SK-N-SH (cell line): ENCODE data around the gene PCDHB10. TPM values are rescaled to one million over a fixed set of nuclear protein-coding genes. Genes with fewer than 3 reads are reported as not detected.
"Not testable (repeated sequence)": the region's sequence is repeated elsewhere in the genome, so short reads cannot be mapped to it uniquely, and the experiment has no call there.

Experiments used
- CTCF ChIA-PET: fragments of 300-600, 350-600 bp; formaldehyde crosslinking; extraction: SDS; loops from one replicate; lab custom pipeline; 2021; lab: Yijun Ruan, JAX
- POLR2A ChIA-PET: fragments of 350-600 bp; sonication (Branson Sonifier 250); formaldehyde crosslinking; extraction: SDS; loops from one replicate; lab custom pipeline; 2020; ENCODE audit warnings: antibody characterized with exemption, inconsistent platforms; lab: Yijun Ruan, JAX
- DNase-seq: peaks from one replicate; pipeline ENCODE4 v3.0.0; 2012
- H2AFZ ChIP-seq: fragments of 200-600 bp; sonication (generic); 2 replicates; pipeline ENCODE4 v1.8.1; 2016; ENCODE audit warnings: antibody characterized with exemption, mild to moderate bottlenecking, low read depth
- H3F3A ChIP-seq: fragments of 200-600 bp; sonication (generic); replicated peaks from 2 replicates; pipeline ENCODE3; 2016; ENCODE audit warnings: antibody characterized with exemption, mild to moderate bottlenecking; ENCODE audit not compliant: insufficient read depth
- H3K27ac ChIP-seq, 2 experiments: fragments of 200-500 bp in 1 of 2; fragments of 200-600 bp in 1 of 2; sonication (Bioruptor generic) in 1 of 2; sonication (generic), shearing (Covaris generic) in 1 of 2; 2 replicates each; pipeline versions ENCODE4 v1.5.1 to v1.6.1; 2014 to 2016; ENCODE audit warnings: low read depth in 2 of 2, inconsistent platforms in 1 of 2, low read length in 1 of 2, mild to moderate bottlenecking in 1 of 2, mixed read lengths in 1 of 2
- H3K27me3 ChIP-seq: fragments of 200-600 bp; sonication (generic), shearing (Covaris generic); 2 replicates; pipeline ENCODE4 v1.6.1; 2016; ENCODE audit warnings: mixed run types; ENCODE audit not compliant: insufficient read depth
- H3K36me3 ChIP-seq, 2 experiments: fragments of 200-500 bp in 1 of 2; fragments of 200-600 bp in 1 of 2; sonication (Bioruptor generic) in 1 of 2; sonication (generic) in 1 of 2; replicated peaks in 1 of 2; 2 replicates each; pipeline versions ENCODE3 to v1.5.1; 2014 to 2016; ENCODE audit warnings: low read length in 1 of 2, mild to moderate bottlenecking in 1 of 2; ENCODE audit not compliant: insufficient read depth in 2 of 2, control insufficient read depth in 1 of 2
- H3K4me1 ChIP-seq, 2 experiments: fragments of 200-500 bp in 1 of 2; fragments of 200-600 bp in 1 of 2; sonication (Bioruptor generic) in 1 of 2; sonication (generic), shearing (Covaris generic) in 1 of 2; 2 replicates each; pipeline versions ENCODE4 v1.5.1 to v1.6.1; 2014 to 2016; ENCODE audit warnings: low read depth in 1 of 2, low read length in 1 of 2, mixed run types in 1 of 2; ENCODE audit not compliant: insufficient read depth in 2 of 2, control insufficient read depth in 1 of 2
- H3K4me2 ChIP-seq: fragments of 200-600 bp; sonication (generic), shearing (Covaris generic); 2 replicates; pipeline ENCODE4 v1.6.1; 2017; ENCODE audit warnings: mixed run types
- H3K4me3 ChIP-seq, 2 experiments: fragments of 200-500 bp in 1 of 2; fragments of 200-600 bp in 1 of 2; sonication (Bioruptor generic) in 1 of 2; sonication (generic), shearing (Covaris generic) in 1 of 2; 2 replicates each; pipeline versions ENCODE4 v1.5.1 to v1.8.1; 2014 to 2016; ENCODE audit warnings: low read depth in 2 of 2, inconsistent platforms in 1 of 2, low read length in 1 of 2, mild to moderate bottlenecking in 1 of 2, mixed read lengths in 1 of 2, moderate library complexity in 1 of 2
- H3K79me2 ChIP-seq: fragments of 200-600 bp; sonication (generic); 2 replicates; pipeline ENCODE4 v1.8.1; 2017; ENCODE audit warnings: mild to moderate bottlenecking; ENCODE audit not compliant: insufficient read depth
- H3K9ac ChIP-seq: fragments of 200-600 bp; sonication (generic); 2 replicates; pipeline ENCODE4 v1.6.1; 2017; ENCODE audit warnings: mixed run types
- H3K9me2 ChIP-seq: fragments of 200-600 bp; sonication (generic); 2 replicates; pipeline ENCODE4 v1.6.1; 2017; ENCODE audit warnings: mixed run types
- H3K9me3 ChIP-seq: fragments of 200-600 bp; sonication (generic); 2 replicates; pipeline ENCODE4 v1.6.1; 2017; ENCODE audit warnings: mixed run types, mild to moderate bottlenecking, moderate library complexity
- H4K20me1 ChIP-seq: fragments of 200-600 bp; sonication (generic); 2 replicates; pipeline ENCODE4 v1.6.1; 2017; ENCODE audit warnings: mild to moderate bottlenecking, mixed run types; ENCODE audit not compliant: insufficient read depth
- CTCF ChIP-seq: fragments of 200-600 bp; sonication (generic); IDR thresholded peaks from 2 replicates; pipeline ENCODE4 v1.6.1; 2017; ENCODE audit warnings: antibody characterized with exemption, mild to moderate bottlenecking, moderate library complexity
- EZH2phosphoT487 ChIP-seq: fragments of 200-600 bp; sonication (generic); IDR thresholded peaks from 2 replicates; pipeline ENCODE4 v1.6.1; 2017; ENCODE audit warnings: low read depth, mixed run types, mild to moderate bottlenecking, antibody characterized with exemption, moderate library complexity, borderline replicate concordance
- RAD21 ChIP-seq: IDR thresholded peaks from 2 replicates; pipeline ENCODE4 v1.6.1; 2012; ENCODE audit warnings: mild to moderate bottlenecking, low read length
- RFX5 ChIP-seq: IDR thresholded peaks from 2 replicates; pipeline ENCODE4 v1.6.1; 2012; ENCODE audit warnings: mild to moderate bottlenecking, improper control_type of control experiment, low read length
- SMC3 ChIP-seq: IDR thresholded peaks from 2 replicates; pipeline ENCODE4 v1.6.1; 2012; ENCODE audit warnings: low read depth, low read length, improper control_type of control experiment
- WGBS: methylation state at CpG from one replicate; pipeline ENCODE4 v1.1.6; 2017; ENCODE audit warnings: low lambda C conversion rate; 5-methylcytosine and 5-hydroxymethylcytosine counted together
- polyA plus RNA-seq, 3 experiments: library from polyadenylated mRNA; depleted of rRNA; stranded (reverse); fragments of >200 nt; gene quantifications; 2 replicates each; pipeline ENCODE4 v1.2.3, GENCODE V29; 2012

Gene PCDHB10
- polyA plus RNA-seq, 1 of the 3 experiments (the other 2 are of a cell fraction): 1.5 TPM

GRCh38 chr5:141184117-141184855, 7.9 kb upstream of the PCDHB10 start:
- H4K20me1 ChIP-seq, H3K9me2 ChIP-seq, POLR2A ChIA-PET, H3K27ac ChIP-seq, H3K27me3 ChIP-seq, DNase-seq, H3K79me2 ChIP-seq, H3K9me3 ChIP-seq, H3K36me3 ChIP-seq, CTCF ChIA-PET, H3F3A ChIP-seq, H3K4me1 ChIP-seq, H3K9ac ChIP-seq, H3K4me3 ChIP-seq, H2AFZ ChIP-seq, H3K4me2 ChIP-seq: not testable (repeated sequence)
- WGBS: 58% methylated on average over 20 of the region's 69 CpGs

DNA sequence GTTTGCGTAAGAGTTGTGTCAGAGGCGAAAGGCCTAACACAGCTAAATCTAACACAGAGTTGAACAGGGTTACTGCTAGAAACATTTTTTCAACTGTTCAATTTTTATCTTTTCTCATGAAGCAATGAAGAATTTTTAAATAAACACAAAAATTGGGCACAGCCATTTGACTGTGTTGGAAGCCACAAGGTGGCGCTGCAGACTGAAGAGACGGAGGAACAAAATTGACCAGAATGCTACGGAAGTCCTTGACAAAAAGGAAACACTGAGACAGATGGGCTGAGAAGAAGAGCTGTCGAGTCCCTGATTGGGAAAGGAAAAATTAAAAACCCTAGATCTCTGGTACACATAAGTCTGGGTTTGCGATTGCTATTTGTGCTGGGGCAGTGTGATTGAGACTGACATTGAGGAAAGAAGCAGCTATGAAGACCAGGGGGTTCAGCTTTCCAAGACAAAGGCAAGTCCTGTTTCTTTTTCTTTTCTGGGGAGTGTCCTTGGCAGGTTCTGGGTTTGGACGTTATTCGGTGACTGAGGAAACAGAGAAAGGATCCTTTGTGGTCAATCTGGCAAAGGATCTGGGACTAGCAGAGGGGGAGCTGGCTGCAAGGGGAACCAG, 5.1 kb upstream of the PCDHB10 start, which contains the start of gene PCDHB9:
Gene PCDHB9, plus strand, starts transcription at position 265 of the 616 bp plus-strand sequence. Its CDS starts 158 bp downstream, at position 423.
- Histone ChIP-seq H4K20me1 (no peaks in the 10 kb centered on the region), H3K79me2 (no peaks in the 10 kb centered on the region), H3F3A (no peaks in the 10 kb centered on the region), H3K9me2 (no peaks in the 10 kb centered on the region), H3K9ac (peak within 1 kb of the TSS; percentile 42; the same call in 1 of the 2 replicates), H2AFZ (peak within 1 kb of the TSS; percentile 67; the same call in 1 of the 2 replicates), H3K4me1 (no peaks in the 10 kb centered on the region), H3K36me3 (peaks cover 0 to 10% of the 10 kb centered on the region in 2 experiments), H3K27me3 (no peaks in the 10 kb centered on the region), H3K4me2 (peak within 1 kb of the TSS; percentile 60), H3K27ac (no peak within 1 kb of the TSS; a peak in 1 of 4 replicates), H3K4me3 (peak within 1 kb of the TSS; percentile 45 to 59), H3K9me3 (no peaks in the 10 kb centered on the region)
- TF ChIP-seq RFX5 (no peak), RAD21 (peak; percentile 59), CTCF (peak; percentile 71), EZH2phosphoT487 (no peak), SMC3 (peak; percentile 29)
- 41% methylated on average over 9 of the region's 9 CpGs for WGBS
- ChIA-PET CTCF (interaction anchor here (0.6 to 3.5 kb wide), 28 partner anchors 9 to 392 kb away, joined by 3 to 23 read pairs (median 4); partner anchors contain the start of genes PCDHA12, PCDHA8, PCDHB11 and PCDHB12), POLR2A (no interaction called here)
- DNase-seq: peak; percentile 61

- H3K9ac ChIP-seq, H3F3A ChIP-seq, H3K4me1 ChIP-seq, H3K4me2 ChIP-seq, H3K27ac ChIP-seq, H3K36me3 ChIP-seq, H3K27me3 ChIP-seq, H2AFZ ChIP-seq, H3K4me3 ChIP-seq, CTCF ChIA-PET, H3K79me2 ChIP-seq, H3K9me2 ChIP-seq, H3K9me3 ChIP-seq, DNase-seq, H4K20me1 ChIP-seq, POLR2A ChIA-PET: not testable (repeated sequence)
- 59% methylated on average over 5 of the region's 37 CpGs for whole genome bisulfite sequencing
Measured at GRCh38 chr5:141188682-141189081, 3.5 kb upstream of the PCDHB10 start.

DNA sequence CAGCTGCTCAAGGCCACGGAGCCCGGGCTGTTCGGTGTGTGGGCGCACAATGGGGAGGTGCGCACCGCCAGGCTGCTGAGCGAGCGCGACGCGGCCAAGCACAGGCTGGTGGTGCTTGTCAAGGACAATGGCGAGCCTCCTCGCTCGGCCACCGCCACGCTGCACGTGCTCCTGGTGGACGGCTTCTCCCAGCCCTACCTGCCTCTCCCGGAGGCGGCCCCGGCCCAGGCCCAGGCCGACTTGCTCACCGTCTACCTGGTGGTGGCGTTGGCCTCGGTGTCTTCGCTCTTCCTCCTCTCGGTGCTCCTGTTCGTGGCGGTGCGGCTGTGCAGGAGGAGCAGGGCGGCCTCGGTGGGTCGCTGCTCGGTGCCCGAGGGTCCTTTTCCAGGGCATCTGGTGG, 3.0 kb upstream of the PCDHB10 start:
- WGBS: 77% methylated on average over 14 of the region's 35 CpGs
- CTCF ChIA-PET, H3F3A ChIP-seq: not testable (repeated sequence)

DNA sequence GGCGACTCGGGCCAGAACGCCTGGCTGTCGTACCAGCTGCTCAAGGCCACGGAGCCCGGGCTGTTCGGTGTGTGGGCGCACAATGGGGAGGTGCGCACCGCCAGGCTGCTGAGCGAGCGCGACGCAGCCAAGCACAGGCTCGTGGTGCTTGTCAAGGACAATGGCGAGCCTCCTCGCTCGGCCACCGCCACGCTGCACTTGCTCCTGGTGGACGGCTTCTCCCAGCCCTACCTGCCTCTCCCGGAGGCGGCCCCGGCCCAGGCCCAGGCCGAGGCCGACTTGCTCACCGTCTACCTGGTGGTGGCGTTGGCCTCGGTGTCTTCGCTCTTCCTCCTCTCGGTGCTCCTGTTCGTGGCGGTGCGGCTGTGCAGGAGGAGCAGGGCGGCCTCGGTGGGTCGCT, 2.2 kb downstream of the PCDHB10 start:
- H3K9ac ChIP-seq, H3K27me3 ChIP-seq, H4K20me1 ChIP-seq, H3K79me2 ChIP-seq, H3K4me3 ChIP-seq, DNase-seq, H3K27ac ChIP-seq, H3K4me1 ChIP-seq, H3K4me2 ChIP-seq, H3K9me3 ChIP-seq, H3K36me3 ChIP-seq, H3K9me2 ChIP-seq, POLR2A ChIA-PET, H2AFZ ChIP-seq, H3F3A ChIP-seq: not testable (repeated sequence)
- CTCF ChIA-PET: interaction anchor here (3.9 kb wide), 1 partner anchor 370 kb away, joined by 15 read pairs; no protein-coding TSS in a partner anchor
- WGBS: no CpG with 5 or more reads among the region's 37 CpGs

More for the DNA sequence above, 3.0 kb upstream of the PCDHB10 start:
- H3K9me3 ChIP-seq, H3K79me2 ChIP-seq, POLR2A ChIA-PET, H3K27me3 ChIP-seq, H3K9ac ChIP-seq, H3K4me1 ChIP-seq, H3K4me3 ChIP-seq, DNase-seq, H3K4me2 ChIP-seq, H2AFZ ChIP-seq, H3K36me3 ChIP-seq, H4K20me1 ChIP-seq, H3K9me2 ChIP-seq, H3K27ac ChIP-seq: not testable (repeated sequence)
